ENCODE measurements around the gene PSMC3. TPM values are rescaled to one million over a fixed set of nuclear protein-coding genes. Genes with fewer than 3 reads are reported as not detected.

Gene PSMC3
- total RNA-seq, 1 experiment from 2014 or later, result 162 TPM

DNA sequence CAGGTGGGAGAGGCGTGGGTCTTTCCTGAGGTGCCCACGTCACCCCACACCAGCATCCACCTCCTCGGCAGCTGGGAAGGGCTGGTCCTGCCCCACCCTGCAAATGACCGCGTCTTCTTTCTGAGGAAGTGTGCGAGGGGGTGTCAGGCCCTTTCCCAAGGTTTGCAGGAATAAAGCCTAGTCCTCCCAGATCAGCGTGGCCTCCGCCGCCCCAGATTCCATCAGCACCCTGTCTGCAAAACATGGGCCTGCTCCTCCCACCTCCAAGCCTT, 32.3 kb downstream of the PSMC3 start:
- H3K36me3 Mint-ChIP-seq (ENCODE audit: insufficient read depth, unreplicated experiment), result peaks cover 3% of the 10 kb centered on the region
- no peak overlapping the region for H3K27ac Mint-ChIP-seq (ENCODE audit: low read depth, unreplicated experiment)
- POLR2A ChIA-PET, result interaction anchor here (0.8 kb wide), 1 partner anchor 22 kb away, joined by 3 read pairs; no protein-coding TSS in a partner anchor

DNA sequence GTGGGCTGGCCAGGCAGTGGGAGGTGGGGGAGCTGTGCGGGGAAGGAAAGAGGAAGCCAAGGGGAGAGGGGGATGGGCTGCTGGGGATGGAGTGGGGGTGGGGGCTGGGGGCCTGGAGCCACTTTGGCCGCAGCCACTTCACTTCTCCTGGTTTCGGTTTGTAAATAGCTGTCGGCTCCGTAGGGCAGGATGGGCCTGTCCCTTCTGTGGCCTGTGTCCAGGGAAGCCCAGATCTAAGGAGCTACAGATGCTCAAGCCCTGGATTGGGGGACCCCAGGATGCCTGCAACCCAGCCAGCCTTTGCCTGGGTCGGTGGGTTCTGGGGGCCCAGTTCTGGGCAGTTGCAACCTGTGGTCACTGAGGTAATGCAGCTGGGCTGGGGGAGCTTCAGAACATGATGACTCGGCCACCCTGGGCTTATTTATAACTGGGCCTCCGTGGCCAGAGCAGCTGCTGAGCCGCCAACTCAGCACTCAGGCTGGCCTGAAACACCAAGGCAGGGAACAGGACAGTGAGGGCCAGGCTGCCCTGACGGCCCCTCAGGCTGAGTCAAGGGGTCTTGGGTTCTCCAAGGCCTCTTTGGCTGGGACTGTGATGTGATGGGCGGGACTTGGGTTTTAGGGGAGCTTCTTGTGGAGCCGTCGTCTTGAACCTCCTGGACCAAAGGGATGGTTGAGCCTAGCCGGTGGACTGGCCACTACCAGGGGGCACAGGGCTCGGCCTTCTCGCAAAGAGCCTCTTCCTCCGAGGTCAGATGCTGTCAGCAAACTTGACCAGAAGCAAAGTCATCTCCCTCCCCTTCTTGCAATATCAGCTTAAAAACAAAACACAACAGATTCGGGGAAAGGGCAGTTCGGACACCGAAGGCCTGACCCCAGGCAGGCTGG, 32.8 kb downstream of the PSMC3 start:
- intact Hi-C loops (cut with micrococcal nuclease), result no loop called here
- no peak overlapping the region for H3K27ac Mint-ChIP-seq (ENCODE audit: low read depth, unreplicated experiment)
- no peaks in the 10 kb centered on the region for H3K4me1 Mint-ChIP-seq (ENCODE audit: insufficient read depth, unreplicated experiment)
- no peak overlapping the region for H3K4me3 Mint-ChIP-seq (ENCODE audit: unreplicated experiment)
- POLR2A ChIA-PET, result interaction anchor here (0.8 kb wide), 1 partner anchor 23 kb away, joined by 3 read pairs; no protein-coding TSS in a partner anchor
- H3K9me3 Mint-ChIP-seq (ENCODE audit: unreplicated experiment), result no peaks in the 10 kb centered on the region
- BruUV-seq (replicated peaks), result no TSS peak
- TF ChIP-seq, protein P1, sequence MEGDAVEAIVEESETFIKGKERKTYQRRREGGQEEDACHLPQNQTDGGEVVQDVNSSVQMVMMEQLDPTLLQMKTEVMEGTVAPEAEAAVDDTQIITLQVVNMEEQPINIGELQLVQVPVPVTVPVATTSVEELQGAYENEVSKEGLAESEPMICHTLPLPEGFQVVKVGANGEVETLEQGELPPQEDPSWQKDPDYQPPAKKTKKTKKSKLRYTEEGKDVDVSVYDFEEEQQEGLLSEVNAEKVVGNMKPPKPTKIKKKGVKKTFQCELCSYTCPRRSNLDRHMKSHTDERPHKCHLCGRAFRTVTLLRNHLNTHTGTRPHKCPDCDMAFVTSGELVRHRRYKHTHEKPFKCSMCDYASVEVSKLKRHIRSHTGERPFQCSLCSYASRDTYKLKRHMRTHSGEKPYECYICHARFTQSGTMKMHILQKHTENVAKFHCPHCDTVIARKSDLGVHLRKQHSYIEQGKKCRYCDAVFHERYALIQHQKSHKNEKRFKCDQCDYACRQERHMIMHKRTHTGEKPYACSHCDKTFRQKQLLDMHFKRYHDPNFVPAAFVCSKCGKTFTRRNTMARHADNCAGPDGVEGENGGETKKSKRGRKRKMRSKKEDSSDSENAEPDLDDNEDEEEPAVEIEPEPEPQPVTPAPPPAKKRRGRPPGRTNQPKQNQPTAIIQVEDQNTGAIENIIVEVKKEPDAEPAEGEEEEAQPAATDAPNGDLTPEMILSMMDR (IDR thresholded peaks at IDR 0.05; ENCODE audit: unreplicated experiment), result no peak
- no peaks in the 10 kb centered on the region for H3K27me3 Mint-ChIP-seq (ENCODE audit: insufficient read depth, unreplicated experiment)
- no peak for DNase-seq (ENCODE audit: unreplicated experiment)
- CTCF ChIA-PET, result interaction anchor here (0.8 to 2.4 kb wide), 4 partner anchors 14 to 45 kb away, joined by 3 to 12 read pairs (median 4); no protein-coding TSS in a partner anchor
- H3K36me3 Mint-ChIP-seq (ENCODE audit: insufficient read depth, unreplicated experiment), result peaks cover 6% of the 10 kb centered on the region

More for the DNA sequence above, 32.3 kb downstream of the PSMC3 start:
- H3K4me1 Mint-ChIP-seq (ENCODE audit: insufficient read depth, unreplicated experiment), result no peaks in the 10 kb centered on the region
- TF ChIP-seq, protein P1 (IDR thresholded peaks at IDR 0.05; ENCODE audit: unreplicated experiment), result no peak
- CTCF ChIA-PET, result interaction anchor here (1.1 to 2.4 kb wide), 3 partner anchors 18 to 46 kb away, joined by 3 to 12 read pairs (median 4); no protein-coding TSS in a partner anchor
- no peak overlapping the region for H3K4me3 Mint-ChIP-seq (ENCODE audit: unreplicated experiment)
- intact Hi-C loops (cut with micrococcal nuclease), result no loop called here
- no peaks in the 10 kb centered on the region for H3K27me3 Mint-ChIP-seq (ENCODE audit: insufficient read depth, unreplicated experiment)
- BruUV-seq (replicated peaks), result no TSS peak
- H3K9me3 Mint-ChIP-seq (ENCODE audit: unreplicated experiment), result no peaks in the 10 kb centered on the region
- no peak for DNase-seq (ENCODE audit: unreplicated experiment)

DNA sequence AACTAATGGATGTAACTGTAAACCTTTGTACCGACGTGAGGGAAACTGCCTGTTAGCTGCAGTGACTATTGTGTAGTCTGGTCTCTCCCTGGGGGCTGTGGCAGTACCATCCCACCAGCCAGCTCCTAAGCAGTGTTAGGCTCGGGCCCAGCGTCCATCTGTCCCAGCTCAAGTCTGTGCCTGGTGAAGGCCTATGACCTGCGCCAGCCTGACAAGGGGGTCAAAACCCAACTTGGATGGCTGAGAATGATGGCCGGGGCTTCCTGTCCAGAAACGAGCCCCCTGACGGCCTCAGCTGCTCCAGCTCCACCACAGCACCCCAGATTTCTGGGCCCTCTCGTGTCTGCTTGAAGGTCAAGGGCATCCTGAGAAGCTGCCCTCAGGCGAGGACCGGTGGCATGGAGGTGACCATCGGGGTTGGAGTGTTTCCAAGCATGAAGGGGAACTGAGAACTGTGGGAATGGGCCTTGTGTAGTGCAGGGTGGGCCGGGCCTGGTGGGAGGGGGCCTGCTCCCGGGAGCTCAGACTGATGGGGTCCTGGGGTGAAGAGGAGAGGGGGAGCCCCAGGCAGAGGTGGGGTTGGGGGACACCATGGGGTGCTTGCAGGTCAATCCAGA, 33.6 kb downstream of the PSMC3 start:
- H3K9me3 Mint-ChIP-seq (ENCODE audit: unreplicated experiment), result no peaks in the 10 kb centered on the region
- ChIA-PET POLR2A (no interaction called here), CTCF (interaction anchor here (0.8 to 2.4 kb wide), 3 partner anchors 15 to 19 kb away, joined by 3 to 12 read pairs (median 4); no protein-coding TSS in a partner anchor)
- TF ChIP-seq, protein P1 (IDR thresholded peaks at IDR 0.05; ENCODE audit: unreplicated experiment), result no peak
- peaks cover 6% of the 10 kb centered on the region for H3K36me3 Mint-ChIP-seq (ENCODE audit: insufficient read depth, unreplicated experiment)
- no peak overlapping the region for H3K27ac Mint-ChIP-seq (ENCODE audit: low read depth, unreplicated experiment)
- no peak overlapping the region for H3K4me3 Mint-ChIP-seq (ENCODE audit: unreplicated experiment)
- intact Hi-C loops (cut with micrococcal nuclease), result no loop called here
- DNase-seq (ENCODE audit: unreplicated experiment), result no peak
- no peaks in the 10 kb centered on the region for H3K27me3 Mint-ChIP-seq (ENCODE audit: insufficient read depth, unreplicated experiment)
- H3K4me1 Mint-ChIP-seq (ENCODE audit: insufficient read depth, unreplicated experiment), result no peaks in the 10 kb centered on the region
- no TSS peak for BruUV-seq (replicated peaks)

Data from MCF 10A (cell line).